Panc1 (cell line): ENCODE data around the gene TIGAR.

ENCODE experiments used
- POLR2AphosphoS5 ChIP-seq: IDR thresholded peaks from 2 replicates; pipeline ENCODE4 v1.6.1; 2012; ENCODE audit warnings: mild to moderate bottlenecking, low read depth, low read length, moderate library complexity
- SIN3A ChIP-seq: IDR thresholded peaks from 2 replicates; pipeline ENCODE4 v1.6.1; 2012; ENCODE audit warnings: low read depth, mild to moderate bottlenecking, low read length, moderate library complexity, borderline replicate concordance; ENCODE audit not compliant: insufficient read depth
- TCF7L2 ChIP-seq: IDR thresholded peaks from 2 replicates; pipeline ENCODE4 v1.6.1; 2011; ENCODE audit warnings: mild to moderate bottlenecking, low read depth, low read length, inconsistent platforms
- TF ChIP-seq, protein P1 (sequence below): fragments of 450-650 bp; IDR thresholded peaks from 2 replicates; pipeline ENCODE4 v1.5.1; 2017; ENCODE audit warnings: mild to moderate bottlenecking
- TF ChIP-seq, protein P2 (sequence below), 2 experiments: IDR thresholded peaks; 2 replicates each; pipeline ENCODE4 v1.6.1; 2011 to 2012; ENCODE audit warnings: low read depth in 2 of 2, control low read depth in 1 of 2, low read length in 1 of 2, mild to moderate bottlenecking in 1 of 2, moderate library complexity in 1 of 2; ENCODE audit not compliant: insufficient read depth in 1 of 2

DNA sequence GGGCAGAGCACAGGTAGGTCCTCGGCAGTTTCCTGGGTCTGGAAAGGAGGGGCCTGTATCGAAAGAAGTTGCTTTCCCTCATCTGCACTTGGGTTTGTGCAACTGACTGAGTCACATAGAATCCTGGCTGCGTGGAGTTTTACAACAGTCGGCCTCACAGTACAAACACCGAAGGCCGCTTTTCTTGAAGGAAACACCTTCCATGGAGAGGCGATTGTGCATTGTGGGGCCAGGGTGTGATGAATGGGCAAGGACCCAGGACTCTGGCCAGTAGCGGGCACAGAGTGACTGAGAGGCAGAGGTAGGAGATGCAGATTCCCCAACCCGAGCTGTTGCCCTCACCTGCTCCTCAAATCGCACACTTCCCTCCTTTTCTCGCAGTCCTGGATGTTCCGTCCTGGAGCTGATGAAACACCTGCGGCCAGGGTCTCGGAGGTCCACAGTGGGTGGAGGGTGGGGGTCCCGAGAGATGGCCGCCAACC is 39.8 kb upstream of the TIGAR start:
- TF ChIP-seq, protein P1, sequence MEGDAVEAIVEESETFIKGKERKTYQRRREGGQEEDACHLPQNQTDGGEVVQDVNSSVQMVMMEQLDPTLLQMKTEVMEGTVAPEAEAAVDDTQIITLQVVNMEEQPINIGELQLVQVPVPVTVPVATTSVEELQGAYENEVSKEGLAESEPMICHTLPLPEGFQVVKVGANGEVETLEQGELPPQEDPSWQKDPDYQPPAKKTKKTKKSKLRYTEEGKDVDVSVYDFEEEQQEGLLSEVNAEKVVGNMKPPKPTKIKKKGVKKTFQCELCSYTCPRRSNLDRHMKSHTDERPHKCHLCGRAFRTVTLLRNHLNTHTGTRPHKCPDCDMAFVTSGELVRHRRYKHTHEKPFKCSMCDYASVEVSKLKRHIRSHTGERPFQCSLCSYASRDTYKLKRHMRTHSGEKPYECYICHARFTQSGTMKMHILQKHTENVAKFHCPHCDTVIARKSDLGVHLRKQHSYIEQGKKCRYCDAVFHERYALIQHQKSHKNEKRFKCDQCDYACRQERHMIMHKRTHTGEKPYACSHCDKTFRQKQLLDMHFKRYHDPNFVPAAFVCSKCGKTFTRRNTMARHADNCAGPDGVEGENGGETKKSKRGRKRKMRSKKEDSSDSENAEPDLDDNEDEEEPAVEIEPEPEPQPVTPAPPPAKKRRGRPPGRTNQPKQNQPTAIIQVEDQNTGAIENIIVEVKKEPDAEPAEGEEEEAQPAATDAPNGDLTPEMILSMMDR = no peak
- TF ChIP-seq TCF7L2 (no peak), POLR2AphosphoS5 (no peak), SIN3A (no peak)
- TF ChIP-seq, protein P2, sequence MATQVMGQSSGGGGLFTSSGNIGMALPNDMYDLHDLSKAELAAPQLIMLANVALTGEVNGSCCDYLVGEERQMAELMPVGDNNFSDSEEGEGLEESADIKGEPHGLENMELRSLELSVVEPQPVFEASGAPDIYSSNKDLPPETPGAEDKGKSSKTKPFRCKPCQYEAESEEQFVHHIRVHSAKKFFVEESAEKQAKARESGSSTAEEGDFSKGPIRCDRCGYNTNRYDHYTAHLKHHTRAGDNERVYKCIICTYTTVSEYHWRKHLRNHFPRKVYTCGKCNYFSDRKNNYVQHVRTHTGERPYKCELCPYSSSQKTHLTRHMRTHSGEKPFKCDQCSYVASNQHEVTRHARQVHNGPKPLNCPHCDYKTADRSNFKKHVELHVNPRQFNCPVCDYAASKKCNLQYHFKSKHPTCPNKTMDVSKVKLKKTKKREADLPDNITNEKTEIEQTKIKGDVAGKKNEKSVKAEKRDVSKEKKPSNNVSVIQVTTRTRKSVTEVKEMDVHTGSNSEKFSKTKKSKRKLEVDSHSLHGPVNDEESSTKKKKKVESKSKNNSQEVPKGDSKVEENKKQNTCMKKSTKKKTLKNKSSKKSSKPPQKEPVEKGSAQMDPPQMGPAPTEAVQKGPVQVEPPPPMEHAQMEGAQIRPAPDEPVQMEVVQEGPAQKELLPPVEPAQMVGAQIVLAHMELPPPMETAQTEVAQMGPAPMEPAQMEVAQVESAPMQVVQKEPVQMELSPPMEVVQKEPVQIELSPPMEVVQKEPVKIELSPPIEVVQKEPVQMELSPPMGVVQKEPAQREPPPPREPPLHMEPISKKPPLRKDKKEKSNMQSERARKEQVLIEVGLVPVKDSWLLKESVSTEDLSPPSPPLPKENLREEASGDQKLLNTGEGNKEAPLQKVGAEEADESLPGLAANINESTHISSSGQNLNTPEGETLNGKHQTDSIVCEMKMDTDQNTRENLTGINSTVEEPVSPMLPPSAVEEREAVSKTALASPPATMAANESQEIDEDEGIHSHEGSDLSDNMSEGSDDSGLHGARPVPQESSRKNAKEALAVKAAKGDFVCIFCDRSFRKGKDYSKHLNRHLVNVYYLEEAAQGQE (IDR thresholded peaks at IDR 0.05; ENCODE audit: insufficient read depth in 1 of 2, low read depth in 2 of 2, low read length in 1 of 2) = no peak
